ENCODE measurements around the gene TESMIN.

DNA sequence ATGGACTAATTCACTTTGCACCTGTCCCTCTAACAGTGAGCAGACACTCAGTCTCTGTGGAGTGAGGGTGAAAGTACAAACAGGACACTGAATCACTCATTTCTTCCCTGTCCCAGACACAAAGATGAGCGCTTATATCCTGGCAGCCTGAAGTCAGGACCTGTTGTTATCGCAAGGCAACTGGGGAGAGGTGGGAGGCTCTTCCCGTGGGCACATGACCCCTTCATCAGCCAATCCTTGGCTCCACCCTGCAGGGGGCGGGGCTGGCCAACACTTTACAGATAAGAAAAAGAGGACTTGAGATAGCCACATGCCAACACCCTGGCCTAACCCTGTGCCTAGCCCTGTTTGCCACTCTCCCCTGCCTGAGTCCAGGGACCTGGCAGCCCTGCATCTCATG, 29.5 kb upstream of the TESMIN start:
- TF ChIP-seq, protein P1, sequence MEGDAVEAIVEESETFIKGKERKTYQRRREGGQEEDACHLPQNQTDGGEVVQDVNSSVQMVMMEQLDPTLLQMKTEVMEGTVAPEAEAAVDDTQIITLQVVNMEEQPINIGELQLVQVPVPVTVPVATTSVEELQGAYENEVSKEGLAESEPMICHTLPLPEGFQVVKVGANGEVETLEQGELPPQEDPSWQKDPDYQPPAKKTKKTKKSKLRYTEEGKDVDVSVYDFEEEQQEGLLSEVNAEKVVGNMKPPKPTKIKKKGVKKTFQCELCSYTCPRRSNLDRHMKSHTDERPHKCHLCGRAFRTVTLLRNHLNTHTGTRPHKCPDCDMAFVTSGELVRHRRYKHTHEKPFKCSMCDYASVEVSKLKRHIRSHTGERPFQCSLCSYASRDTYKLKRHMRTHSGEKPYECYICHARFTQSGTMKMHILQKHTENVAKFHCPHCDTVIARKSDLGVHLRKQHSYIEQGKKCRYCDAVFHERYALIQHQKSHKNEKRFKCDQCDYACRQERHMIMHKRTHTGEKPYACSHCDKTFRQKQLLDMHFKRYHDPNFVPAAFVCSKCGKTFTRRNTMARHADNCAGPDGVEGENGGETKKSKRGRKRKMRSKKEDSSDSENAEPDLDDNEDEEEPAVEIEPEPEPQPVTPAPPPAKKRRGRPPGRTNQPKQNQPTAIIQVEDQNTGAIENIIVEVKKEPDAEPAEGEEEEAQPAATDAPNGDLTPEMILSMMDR (IDR thresholded peaks at IDR 0.05 in 4 of 5, conservative IDR thresholded peaks at IDR 0.05 in 1 of 5), result no peak
- TF ChIP-seq POLR2A (IDR thresholded peaks at IDR 0.05), result no peak
